ENCODE results near the gene RBFOX2. TPM values are rescaled to one million over a fixed set of nuclear protein-coding genes. Genes with fewer than 3 reads are reported as not detected.

RBFOX2 gene
- total and polyA plus RNA-seq, 4 donors, result 14.2 to 53.6 (median 25.6) TPM

DNA sequence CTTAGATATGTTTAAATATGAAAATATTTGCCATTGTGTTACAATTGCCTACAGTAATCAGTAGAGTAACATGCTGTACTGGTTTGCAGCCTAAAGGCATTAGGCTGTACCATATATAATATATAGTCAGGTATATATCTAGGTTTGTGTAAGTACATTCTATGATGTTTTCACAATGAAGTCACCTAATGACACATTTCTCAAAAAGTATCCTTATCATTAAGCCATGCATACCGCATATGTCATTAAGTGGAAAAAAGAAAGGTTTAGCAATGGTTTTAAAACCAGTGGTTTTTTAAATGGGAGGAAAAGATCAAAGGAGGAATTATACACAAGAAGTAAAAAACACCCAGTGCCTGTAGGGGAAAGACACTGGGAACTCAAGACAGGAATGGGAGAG, 122.7 kb downstream of the RBFOX2 start:
- TF ChIP-seq GABPA (IDR thresholded peaks at IDR 0.05 in 1 of 2, conservative IDR thresholded peaks at IDR 0.05 in 1 of 2), result no peak
- no peak for TF ChIP-seq HNF4A (conservative IDR thresholded peaks at IDR 0.05)
- no peak for TF ChIP-seq NR2F2 (IDR thresholded peaks at IDR 0.05)
- TF ChIP-seq, protein P1, sequence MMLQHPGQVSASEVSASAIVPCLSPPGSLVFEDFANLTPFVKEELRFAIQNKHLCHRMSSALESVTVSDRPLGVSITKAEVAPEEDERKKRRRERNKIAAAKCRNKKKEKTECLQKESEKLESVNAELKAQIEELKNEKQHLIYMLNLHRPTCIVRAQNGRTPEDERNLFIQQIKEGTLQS (IDR thresholded peaks at IDR 0.05), result no peak
- TF ChIP-seq, protein P2, sequence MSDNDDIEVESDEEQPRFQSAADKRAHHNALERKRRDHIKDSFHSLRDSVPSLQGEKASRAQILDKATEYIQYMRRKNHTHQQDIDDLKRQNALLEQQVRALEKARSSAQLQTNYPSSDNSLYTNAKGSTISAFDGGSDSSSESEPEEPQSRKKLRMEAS (IDR thresholded peaks at IDR 0.05), result no peak
- no peaks in the 10 kb centered on the region for H3K9me3 ChIP-seq (ENCODE audit: control insufficient read depth in 4 of 4, low read length in 3 of 4)
- H3K27me3 ChIP-seq (ENCODE audit: control insufficient read depth in 4 of 4, insufficient read depth in 4 of 4, low read length in 3 of 4), result no peaks in the 10 kb centered on the region
- no peak overlapping the region for H3K9ac ChIP-seq (ENCODE audit: low read depth in 1 of 2, low read length in 2 of 2)
- H3K4me1 ChIP-seq (ENCODE audit: control insufficient read depth in 4 of 4, insufficient read depth in 4 of 4, low read length in 3 of 4), result peaks cover 7 to 23% (median 15%) of the 10 kb centered on the region in 4 donors
- no peak overlapping the region for H3K4me3 ChIP-seq (ENCODE audit: low read depth in 1 of 3, low read length in 3 of 3)
- H3K36me3 ChIP-seq (ENCODE audit: control insufficient read depth in 4 of 4, insufficient read depth in 3 of 4, low read depth in 1 of 4, low read length in 3 of 4), result no peaks in the 10 kb centered on the region
- H3K27ac ChIP-seq (ENCODE audit: low read depth in 1 of 2, low read length in 2 of 2), result no peak overlapping the region
- no peak for DNase-seq (ENCODE audit: low spot score)
- 95% methylated on average over 1 of the region's 1 CpG for WGBS

DNA sequence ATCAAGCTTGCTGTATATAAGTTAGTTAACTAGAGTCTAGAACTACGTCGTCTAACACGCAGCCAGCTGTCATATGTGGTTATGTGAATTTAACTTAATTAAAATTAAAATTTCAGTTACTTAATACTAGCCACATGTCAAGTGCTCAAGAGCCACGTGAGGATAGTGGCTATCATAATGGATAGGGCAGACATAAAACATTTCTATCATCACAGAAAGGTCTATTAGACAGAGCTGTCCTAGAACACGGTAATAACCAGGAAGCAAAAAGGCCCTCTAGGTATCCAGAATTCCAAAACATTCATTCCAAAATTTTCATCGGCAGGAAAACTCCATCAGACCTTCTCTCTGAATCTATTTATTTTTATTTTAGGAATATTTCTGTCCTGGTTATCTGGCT, 123.9 kb downstream of the RBFOX2 start:
- Histone ChIP-seq H3K4me3 (ENCODE audit: low read depth in 1 of 3, low read length in 3 of 3) (no peak overlapping the region), H3K27me3 (ENCODE audit: control insufficient read depth in 4 of 4, insufficient read depth in 4 of 4, low read length in 3 of 4) (no peaks in the 10 kb centered on the region), H3K9me3 (ENCODE audit: control insufficient read depth in 4 of 4, low read length in 3 of 4) (no peaks in the 10 kb centered on the region), H3K27ac (ENCODE audit: low read depth in 1 of 2, low read length in 2 of 2) (no peak overlapping the region), H3K36me3 (ENCODE audit: control insufficient read depth in 4 of 4, insufficient read depth in 3 of 4, low read depth in 1 of 4, low read length in 3 of 4) (no peaks in the 10 kb centered on the region), H3K9ac (ENCODE audit: low read depth in 1 of 2, low read length in 2 of 2) (no peak overlapping the region), H3K4me1 (ENCODE audit: control insufficient read depth in 4 of 4, insufficient read depth in 4 of 4, low read length in 3 of 4) (peaks cover 7 to 23% (median 15%) of the 10 kb centered on the region in 4 donors)
- DNase-seq (ENCODE audit: low spot score), result no peak
- no peak for TF ChIP-seq JUND (IDR thresholded peaks at IDR 0.05)
- TF ChIP-seq RAD21 (IDR thresholded peaks at IDR 0.05), result no peak
- TF ChIP-seq, protein P3, sequence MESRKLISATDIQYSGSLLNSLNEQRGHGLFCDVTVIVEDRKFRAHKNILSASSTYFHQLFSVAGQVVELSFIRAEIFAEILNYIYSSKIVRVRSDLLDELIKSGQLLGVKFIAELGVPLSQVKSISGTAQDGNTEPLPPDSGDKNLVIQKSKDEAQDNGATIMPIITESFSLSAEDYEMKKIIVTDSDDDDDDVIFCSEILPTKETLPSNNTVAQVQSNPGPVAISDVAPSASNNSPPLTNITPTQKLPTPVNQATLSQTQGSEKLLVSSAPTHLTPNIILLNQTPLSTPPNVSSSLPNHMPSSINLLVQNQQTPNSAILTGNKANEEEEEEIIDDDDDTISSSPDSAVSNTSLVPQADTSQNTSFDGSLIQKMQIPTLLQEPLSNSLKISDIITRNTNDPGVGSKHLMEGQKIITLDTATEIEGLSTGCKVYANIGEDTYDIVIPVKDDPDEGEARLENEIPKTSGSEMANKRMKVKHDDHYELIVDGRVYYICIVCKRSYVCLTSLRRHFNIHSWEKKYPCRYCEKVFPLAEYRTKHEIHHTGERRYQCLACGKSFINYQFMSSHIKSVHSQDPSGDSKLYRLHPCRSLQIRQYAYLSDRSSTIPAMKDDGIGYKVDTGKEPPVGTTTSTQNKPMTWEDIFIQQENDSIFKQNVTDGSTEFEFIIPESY (IDR thresholded peaks at IDR 0.05), result no peak
- TF ChIP-seq, protein P1 (IDR thresholded peaks at IDR 0.05), result no peak
- WGBS, result 87% methylated on average over 6 of the region's 6 CpGs

DNA sequence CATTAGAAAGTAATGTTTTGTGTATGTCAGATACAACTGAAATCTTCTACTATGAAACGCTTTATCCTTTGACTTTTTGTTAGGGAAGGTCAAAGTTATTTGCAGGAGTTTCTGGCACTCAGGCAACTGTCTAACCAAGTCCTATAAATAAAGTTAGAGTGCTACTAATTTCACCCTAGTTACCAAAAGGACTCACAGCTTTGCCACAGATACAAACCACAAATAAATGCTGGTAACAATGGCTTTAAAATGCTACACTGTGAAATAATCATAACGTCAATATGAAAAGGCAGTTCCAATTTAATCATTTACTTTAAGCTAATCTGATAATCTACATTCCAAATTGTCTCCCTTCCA, 124.3 kb downstream of the RBFOX2 start:
- no peak overlapping the region for H3K27ac ChIP-seq (ENCODE audit: low read depth in 1 of 2, low read length in 2 of 2)
- no peaks in the 10 kb centered on the region for H3K36me3 ChIP-seq (ENCODE audit: control insufficient read depth in 4 of 4, insufficient read depth in 3 of 4, low read depth in 1 of 4, low read length in 3 of 4)
- H3K9me3 ChIP-seq (ENCODE audit: control insufficient read depth in 4 of 4, low read length in 3 of 4), result no peaks in the 10 kb centered on the region
- DNase-seq (ENCODE audit: low spot score), result no peak
- H3K9ac ChIP-seq (ENCODE audit: low read depth in 1 of 2, low read length in 2 of 2), result no peak overlapping the region
- TF ChIP-seq HNF4G (IDR thresholded peaks at IDR 0.05), result no peak
- TF ChIP-seq, protein P2 (IDR thresholded peaks at IDR 0.05), result no peak
- WGBS, result 21% methylated on average over 2 of the region's 2 CpGs
- H3K4me1 ChIP-seq (ENCODE audit: control insufficient read depth in 4 of 4, insufficient read depth in 4 of 4, low read length in 3 of 4), result peaks cover 7 to 23% (median 15%) of the 10 kb centered on the region in 4 donors
- no peak overlapping the region for H3K4me3 ChIP-seq (ENCODE audit: low read depth in 1 of 3, low read length in 3 of 3)
- no peaks in the 10 kb centered on the region for H3K27me3 ChIP-seq (ENCODE audit: control insufficient read depth in 4 of 4, insufficient read depth in 4 of 4, low read length in 3 of 4)
